GM12878 (cell line): Measurements from ENCODE around the gene SYNE4. TPM values are rescaled to one million over a fixed set of nuclear protein-coding genes. Genes with fewer than 3 reads are reported as not detected.
A peak's percentile ranks its signal among the peaks of the same experiment; 100 is the strongest.

Experiments
- ATAC-seq: fragments of 200-7000 bp; cut with Tn5 transposase; 3 replicates; pipeline ENCODE4 v1.9.1; 2020; ENCODE audit warnings: mild to moderate bottlenecking, moderate library complexity
- BruUV-seq: library from RNA; stranded (reverse); fragments of 400-500 nt; replicated peaks from 2 replicates; lab custom pipeline; 2021; lab: Mats Ljungman, UMichigan
- CTCF ChIA-PET: fragments of 300-600 bp; sonication (Branson Sonifier 250); formaldehyde crosslinking; extraction: SDS; loops from one replicate; lab custom pipeline; 2021; ENCODE audit warnings: inconsistent platforms; lab: Yijun Ruan, JAX
- POLR2A ChIA-PET: fragments of 350-600 bp; formaldehyde crosslinking; extraction: SDS; loops from one replicate; lab custom pipeline; 2021; ENCODE audit warnings: inconsistent platforms; lab: Charles Lee
- RAD21 ChIA-PET: fragments of 300-600 bp; sonication (Branson Sonifier 250); formaldehyde crosslinking; loops from one replicate; lab custom pipeline; 2023; ENCODE audit warnings: antibody characterized with exemption; ENCODE audit not compliant: unreplicated experiment; lab: Charles Lee
- SMC1A ChIA-PET: fragments of 300-600 bp; sonication (Branson Sonifier 250); formaldehyde crosslinking; loops from one replicate; lab custom pipeline; 2023; ENCODE audit not compliant: unreplicated experiment, uncharacterized antibody; lab: Charles Lee
- DNase-seq: peaks from one replicate; pipeline ENCODE4 v3.0.0-alpha.2; 2011; ENCODE audit warnings: low read depth, low spot score
- FAIRE-seq: peaks from 3 replicates; lab custom pipeline; 2011; peaks lifted over from hg19 to GRCh38; lab: Jason Lieb, UNC
- H2AFZ ChIP-seq: 2 replicates; pipeline ENCODE4 v1.6.0; 2011; ENCODE audit warnings: low read depth, low read length, control low read depth; ENCODE audit not compliant: control insufficient read depth
- H3K27ac ChIP-seq: 2 replicates; pipeline ENCODE4 v1.5.1; 2011; ENCODE audit warnings: control low read depth; ENCODE audit not compliant: control insufficient read depth, insufficient read depth
- H3K27me3 ChIP-seq, 2 experiments: replicated peaks in 1 of 2; 2 replicates each; pipeline versions ENCODE4 v1.6.0 to v1.6.1; 2011; ENCODE audit warnings: low read length in 1 of 2; ENCODE audit not compliant: control insufficient read depth in 2 of 2, insufficient read depth in 2 of 2
- H3K36me3 ChIP-seq, 2 experiments: 2 replicates each; pipeline ENCODE4 v1.5.1; 2011; ENCODE audit warnings: low read length in 1 of 2; ENCODE audit not compliant: control insufficient read depth in 2 of 2, insufficient read depth in 2 of 2
- H3K4me1 ChIP-seq: 2 replicates; pipeline ENCODE4 v1.6.1; 2011; ENCODE audit warnings: mild to moderate bottlenecking, low read length, moderate library complexity, mixed read lengths; ENCODE audit not compliant: control insufficient read depth, insufficient read depth
- H3K4me2 ChIP-seq: 2 replicates; pipeline ENCODE4 v1.6.0; 2011; ENCODE audit warnings: control low read depth; ENCODE audit not compliant: control insufficient read depth, insufficient read depth
- H3K4me3 ChIP-seq: fragments of 200-600 bp; sonication (generic); 2 replicates; pipeline ENCODE4 v1.5.1; 2016
- H3K79me2 ChIP-seq: 2 replicates; pipeline ENCODE4 v1.6.0; 2011; ENCODE audit warnings: low read length; ENCODE audit not compliant: control insufficient read depth, insufficient read depth
- H3K9ac ChIP-seq: 2 replicates; pipeline ENCODE4 v1.8.0; 2011; ENCODE audit warnings: low read length, control low read depth, mixed read lengths; ENCODE audit not compliant: control insufficient read depth, insufficient read depth
- H3K9me3 ChIP-seq: replicated peaks from 3 replicates; pipeline ENCODE4 v1.5.1; 2011; ENCODE audit warnings: mild to moderate bottlenecking, low read length; ENCODE audit not compliant: control insufficient read depth, insufficient read depth
- H4K20me1 ChIP-seq: 2 replicates; pipeline ENCODE4 v1.6.0; 2011; ENCODE audit not compliant: control insufficient read depth, insufficient read depth
- WGBS: methylation state at CpG from one replicate; pipeline ENCODE4 v1.1.6; 2016; ENCODE audit warnings: low lambda C conversion rate; ENCODE audit not compliant: insufficient replicate concordance, insufficient coverage; ENCODE audit errors: missing lambda C conversion rate; 5-methylcytosine and 5-hydroxymethylcytosine counted together
- in situ Hi-C: fragments of 300-500 bp; cut with MboI; formaldehyde crosslinking; loops from 9 replicates; pipeline ENCODE4 v1.14.3; 2018; ENCODE audit warnings: mixed read lengths
- intact Hi-C: fragments of 100-400 bp; cut with micrococcal nuclease; formaldehyde crosslinking; loops from one replicate; pipeline ENCODE4 v1.14.2; 2022; ENCODE audit not compliant: unreplicated experiment
- polyA plus RNA-seq, 11 experiments: library from polyadenylated mRNA; depleted of rRNA in 4 of 11; unstranded in 6 of 11; stranded (reverse) in 5 of 11; fragments of >200 nt; fragmentation: Nextera tagmentation in 4 of 11; fragmentation: Illumina TruSeq in 1 of 11; extraction: Ambion mirVana in 4 of 11; extraction: Trizol in 1 of 11; gene quantifications; 1 replicate in 1 of 11; 2 replicates in 10 of 11; pipeline versions ENCODE4 v1.2.1 to v1.2.3, GENCODE V29; 2011 to 2016; ENCODE audit warnings: inconsistent platforms in 2 of 11, missing spikeins in 2 of 11, low read depth in 1 of 11
- total RNA-seq, 4 experiments: library from RNA; depleted of rRNA in 3 of 4; stranded (reverse); fragments of >200 nt in 3 of 4; fragmentation: Illumina TruSeq in 1 of 4; extraction: Trizol in 1 of 4; gene quantifications; 2 replicates each; pipeline versions ENCODE4 v1.2.1 to v1.2.3, GENCODE V29; 2013 to 2021
- TF ChIP-seq, protein P1 (sequence below): fragments of 450-650 bp; IDR thresholded peaks from 2 replicates; pipeline ENCODE4 v1.6.1; 2018; ENCODE audit warnings: mild to moderate bottlenecking, low read depth, moderate library complexity; ENCODE audit not compliant: partially characterized antibody

Gene SYNE4
- total and polyA plus RNA-seq, 10 of the 15 experiments (the other 5 are each of a cell fraction or from before 2014, with no cell fraction given) = 0.35 to 1.2 (median 0.71) TPM

DNA sequence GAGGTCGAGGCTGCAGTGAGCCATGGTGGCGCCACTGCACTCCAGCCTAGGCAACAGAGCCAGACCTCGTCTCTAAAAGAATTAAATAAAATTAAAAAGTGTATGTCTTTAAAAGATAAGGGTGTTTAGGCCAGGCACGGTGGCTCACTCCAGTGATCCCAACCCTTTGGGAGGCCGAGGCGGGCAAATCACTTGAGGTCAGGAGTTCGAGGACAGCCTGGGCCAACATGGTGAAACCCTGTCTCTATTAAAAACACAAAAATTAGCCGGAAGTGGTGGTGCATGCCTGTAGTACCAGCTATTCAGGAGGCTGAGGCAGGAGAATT, 21.1 kb downstream of the SYNE4 start:
- BruUV-seq = no TSS peak
- in situ Hi-C loops (no loop called here), intact Hi-C loops (no loop called here)
- no peaks in the 10 kb centered on the region for H3K9me3 ChIP-seq
- H3K4me1 ChIP-seq = peaks cover under 1% of the 10 kb centered on the region; the same call in 1 of the 2 replicates
- ATAC-seq (no peak; the same call in 2 of the 3 replicates), FAIRE-seq (no peak), DNase-seq (no peak)
- no peak overlapping the region for H2AFZ ChIP-seq
- peaks cover 0 to 2% of the 10 kb centered on the region in 2 experiments; a peak in 3 of 4 replicates for H3K27me3 ChIP-seq
- H3K4me3 ChIP-seq = peak overlapping the region; percentile 47; the same call in 1 of the 2 replicates
- no peak overlapping the region; the same call in 1 of the 2 replicates for H3K9ac ChIP-seq
- ChIA-PET CTCF (interaction anchor here (1.0 kb wide), 1 partner anchor 38 kb away, joined by 3 read pairs; no protein-coding TSS in a partner anchor), SMC1A (no interaction called here), RAD21 (interaction anchor here (0.6 kb wide), 1 partner anchor 15 kb away, joined by 3 read pairs; no protein-coding TSS in a partner anchor), POLR2A (interaction anchor here (0.6 kb wide), 2 partner anchors 15 to 18 kb away, joined by 3 to 4 read pairs; no protein-coding TSS in a partner anchor)
- TF ChIP-seq, protein P1, sequence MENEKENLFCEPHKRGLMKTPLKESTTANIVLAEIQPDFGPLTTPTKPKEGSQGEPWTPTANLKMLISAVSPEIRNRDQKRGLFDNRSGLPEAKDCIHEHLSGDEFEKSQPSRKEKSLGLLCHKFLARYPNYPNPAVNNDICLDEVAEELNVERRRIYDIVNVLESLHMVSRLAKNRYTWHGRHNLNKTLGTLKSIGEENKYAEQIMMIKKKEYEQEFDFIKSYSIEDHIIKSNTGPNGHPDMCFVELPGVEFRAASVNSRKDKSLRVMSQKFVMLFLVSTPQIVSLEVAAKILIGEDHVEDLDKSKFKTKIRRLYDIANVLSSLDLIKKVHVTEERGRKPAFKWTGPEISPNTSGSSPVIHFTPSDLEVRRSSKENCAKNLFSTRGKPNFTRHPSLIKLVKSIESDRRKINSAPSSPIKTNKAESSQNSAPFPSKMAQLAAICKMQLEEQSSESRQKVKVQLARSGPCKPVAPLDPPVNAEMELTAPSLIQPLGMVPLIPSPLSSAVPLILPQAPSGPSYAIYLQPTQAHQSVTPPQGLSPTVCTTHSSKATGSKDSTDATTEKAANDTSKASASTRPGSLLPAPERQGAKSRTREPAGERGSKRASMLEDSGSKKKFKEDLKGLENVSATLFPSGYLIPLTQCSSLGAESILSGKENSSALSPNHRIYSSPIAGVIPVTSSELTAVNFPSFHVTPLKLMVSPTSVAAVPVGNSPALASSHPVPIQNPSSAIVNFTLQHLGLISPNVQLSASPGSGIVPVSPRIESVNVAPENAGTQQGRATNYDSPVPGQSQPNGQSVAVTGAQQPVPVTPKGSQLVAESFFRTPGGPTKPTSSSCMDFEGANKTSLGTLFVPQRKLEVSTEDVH = no peak
- H3K79me2 ChIP-seq = no peaks in the 10 kb centered on the region
- no peaks in the 10 kb centered on the region for H4K20me1 ChIP-seq
- 0 out of 2 replicates have a peak overlapping the region, but pooled peaks have one; percentile 25 for H3K4me2 ChIP-seq
- no peaks in the 10 kb centered on the region for H3K36me3 ChIP-seq
- no peak overlapping the region for H3K27ac ChIP-seq
- WGBS = 16% methylated on average over 8 of the region's 8 CpGs
